Transverse colon (tissue), 4 donors: ENCODE results near the gene MYO7B. TPM values are rescaled to one million over a fixed set of nuclear protein-coding genes. Genes with fewer than 3 reads are reported as not detected.

Source experiments
- DNase-seq: peaks from one replicate; pipeline ENCODE4 v3.0.0-alpha.2; 2019
- H3K27ac ChIP-seq, 4 donors: fragments of 200-600 bp; sonication (generic); 2 replicates each; pipeline ENCODE4 v1.5.1; 2016 to 2018; ENCODE audit warnings: inconsistent platforms in 4 of 4
- H3K27me3 ChIP-seq: fragments of 200-600 bp; sonication (generic); 2 replicates; pipeline ENCODE4 v1.5.1; 2017; ENCODE audit warnings: inconsistent platforms
- H3K36me3 ChIP-seq, 4 donors: fragments of 200-600 bp; sonication (generic); 2 replicates each; pipeline ENCODE4 v1.5.1; 2017 to 2019; ENCODE audit warnings: inconsistent platforms in 4 of 4
- H3K4me1 ChIP-seq, 4 donors: fragments of 200-600 bp; sonication (generic); 2 replicates each; pipeline ENCODE4 v1.5.1; 2017 to 2020; ENCODE audit warnings: inconsistent platforms in 4 of 4
- H3K4me3 ChIP-seq, 4 donors: fragments of 200-600 bp; sonication (generic); 1 replicate in 1 of 4; 2 replicates in 3 of 4; pipeline versions ENCODE4 v1.5.1 to v1.6.1; 2017 to 2019; ENCODE audit warnings: inconsistent platforms in 4 of 4
- H3K9me3 ChIP-seq, 2 donors: fragments of 200-600 bp; sonication (generic); 2 replicates each; pipeline ENCODE4 v1.5.1; 2017 to 2019; ENCODE audit warnings: inconsistent platforms in 2 of 2
- CTCF ChIP-seq, 5 experiments: fragments of 200-600 bp in 3 of 5; fragments of 450-650 bp in 2 of 5; sonication (generic) in 3 of 5; IDR thresholded peaks; 1 replicate in 2 of 5; 2 replicates in 3 of 5; pipeline ENCODE4 v1.5.1; 2016 to 2017; ENCODE audit warnings: antibody characterized with exemption in 5 of 5, inconsistent platforms in 3 of 5, mild to moderate bottlenecking in 2 of 5, moderate library complexity in 1 of 5
- EP300 ChIP-seq: sonication (generic); formaldehyde crosslinking; IDR thresholded peaks from one replicate; pipeline ENCODE4 v1.6.1; 2017; ENCODE audit warnings: antibody characterized with exemption, low read depth
- POLR2A ChIP-seq: fragments of 450-650 bp; IDR thresholded peaks from one replicate; pipeline ENCODE4 v1.6.1; 2016; ENCODE audit warnings: antibody characterized with exemption, mild to moderate bottlenecking, moderate library complexity
- POLR2AphosphoS5 ChIP-seq, 3 donors: sonication (generic); formaldehyde crosslinking; IDR thresholded peaks; one replicate each; pipeline ENCODE4 v1.6.1; 2016; ENCODE audit warnings: antibody characterized with exemption in 3 of 3
- WGBS, 2 donors: methylation state at CpG; one replicate each; pipeline ENCODE4 v1.1.5; 2018; ENCODE audit warnings: low coverage in 1 of 2; 5-methylcytosine and 5-hydroxymethylcytosine counted together
- in situ Hi-C, 4 donors: fragments of 200-750 bp; cut with MboI; loops; one replicate each; pipeline versions ENCODE4 v1.15.0 to v1.15.1; 2017; ENCODE audit warnings: low sequenced_read_pairs in 3 of 4, low pct_ligation_motif_present in 1 of 4, low pct_unique_long_range_greater_than_20kb in 1 of 4
- intact Hi-C: fragments of 100-400 bp; cut with DNase I; formaldehyde crosslinking; loops from one replicate; pipeline ENCODE4 v1.15.1; 2023; ENCODE audit warnings: low total_unique reads
- total RNA-seq, 4 donors: library from RNA; depleted of rRNA; stranded (reverse); fragments of >200 nt; gene quantifications; one replicate each; pipeline ENCODE4 v1.1.0, GENCODE V29; 2016

Gene MYO7B
- total RNA-seq, 4 donors from 2014 or later = 242 to 637 (median 280) TPM

- Histone ChIP-seq H3K9me3 (no peaks in the 10 kb centered on the region), H3K27me3 (no peaks in the 10 kb centered on the region), H3K4me1 (peaks cover 0 to 8% (median 5%) of the 10 kb centered on the region in 4 donors), H3K27ac (no peak overlapping the region), H3K36me3 (peaks cover 0 to 7% (median 0%) of the 10 kb centered on the region in 4 donors), H3K4me3 (no peak overlapping the region)
- no peak for TF ChIP-seq POLR2AphosphoS5 (IDR thresholded peaks at IDR 0.05)
- TF ChIP-seq EP300 = no peak
- TF ChIP-seq POLR2A = no peak
- no peak for TF ChIP-seq CTCF (IDR thresholded peaks at IDR 0.05)
- 81 to 89% methylated on average over 5 of the region's 5 CpGs for WGBS, 2 donors
- in situ Hi-C loops (no loop called here), intact Hi-C loops (no loop called here)
- DNase-seq = no peak
These were observed 37.4 kb downstream of the MYO7B start for GRCh38 chr2:127572841-127573240.

- Histone ChIP-seq H3K36me3 (peaks cover 0 to 7% (median 0%) of the 10 kb centered on the region in 4 donors), H3K27ac (no peak overlapping the region), H3K4me1 (peaks cover 0 to 8% (median 5%) of the 10 kb centered on the region in 4 donors), H3K4me3 (no peak overlapping the region), H3K27me3 (no peaks in the 10 kb centered on the region), H3K9me3 (no peaks in the 10 kb centered on the region)
- TF ChIP-seq POLR2AphosphoS5 (IDR thresholded peaks at IDR 0.05) (no peak), POLR2A (no peak), EP300 (no peak), CTCF (IDR thresholded peaks at IDR 0.05) (no peak)
- in situ Hi-C loops = no loop called here
- intact Hi-C loops = no loop called here
- WGBS, 2 donors = 90% methylated on average over 3 to 6 of the region's 6 CpGs
- DNase-seq = no peak
These were observed 37.8 kb downstream of the MYO7B start for GRCh38 chr2:127573298-127573697.

DNA sequence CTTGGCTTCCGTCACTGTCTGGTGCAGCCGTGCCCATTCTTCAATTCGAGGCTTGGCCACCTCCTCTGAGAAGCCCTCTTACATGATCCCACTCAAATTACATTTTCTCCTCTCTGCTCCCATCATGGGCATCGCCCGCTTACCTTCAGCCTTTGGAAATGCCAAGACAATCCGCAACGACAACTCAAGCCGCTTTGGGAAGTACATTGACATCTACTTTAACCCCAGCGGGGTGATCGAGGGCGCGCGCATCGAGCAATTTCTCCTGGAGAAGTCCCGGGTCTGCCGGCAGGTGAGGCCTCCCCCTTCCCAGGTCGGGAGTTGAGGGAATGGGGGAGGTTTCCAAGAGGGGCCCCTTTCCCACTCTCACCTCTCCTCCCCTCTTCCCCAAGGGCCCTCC, 38.3 kb downstream of the MYO7B start:
- Histone ChIP-seq H3K9me3 (no peaks in the 10 kb centered on the region), H3K27ac (no peak overlapping the region), H3K4me3 (no peak overlapping the region), H3K27me3 (no peaks in the 10 kb centered on the region), H3K36me3 (peaks cover 0 to 7% (median 0%) of the 10 kb centered on the region in 4 donors), H3K4me1 (peaks cover 0 to 8% (median 5%) of the 10 kb centered on the region in 4 donors)
- in situ Hi-C loops (no loop called here), intact Hi-C loops (no loop called here)
- 92 to 99% methylated on average over 13 to 17 of the region's 17 CpGs for WGBS, 2 donors
- no peak for DNase-seq
- no peak for TF ChIP-seq EP300
- TF ChIP-seq POLR2A = no peak
- TF ChIP-seq CTCF (IDR thresholded peaks at IDR 0.05) = no peak
- TF ChIP-seq POLR2AphosphoS5 (IDR thresholded peaks at IDR 0.05) = no peak

DNA sequence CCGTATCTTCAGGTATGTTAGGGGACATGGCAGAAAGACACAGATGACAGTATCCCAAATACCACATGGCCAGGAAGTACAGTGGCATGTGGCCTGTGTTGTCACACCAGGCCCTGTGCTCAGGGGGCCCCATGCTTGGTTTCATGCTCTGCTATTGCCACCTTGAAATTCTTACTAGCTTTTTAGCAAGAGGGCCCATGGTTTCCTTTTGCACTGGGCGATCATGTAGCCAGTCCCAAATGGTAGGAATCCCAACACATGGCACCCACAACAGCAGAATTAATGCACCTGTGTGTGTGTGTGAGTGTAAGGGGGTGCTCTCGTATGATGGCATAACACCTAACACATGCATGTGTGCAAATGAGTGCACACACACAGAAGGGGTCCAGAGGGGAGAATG, 39.2 kb downstream of the MYO7B start:
- Histone ChIP-seq H3K36me3 (peaks cover 0 to 1% (median 0%) of the 10 kb centered on the region in 4 donors), H3K27me3 (no peaks in the 10 kb centered on the region), H3K4me3 (no peak overlapping the region), H3K27ac (no peak overlapping the region), H3K4me1 (peaks cover 0 to 8% (median 5%) of the 10 kb centered on the region in 4 donors), H3K9me3 (no peaks in the 10 kb centered on the region)
- in situ Hi-C loops (no loop called here), intact Hi-C loops (no loop called here)
- TF ChIP-seq CTCF (IDR thresholded peaks at IDR 0.05) (no peak), POLR2A (no peak), POLR2AphosphoS5 (IDR thresholded peaks at IDR 0.05) (no peak), EP300 (no peak)
- WGBS, 2 donors = 95 to 100% methylated on average over 1 to 3 of the region's 3 CpGs
- no peak for DNase-seq
